HepG2 (cell line): ENCODE data around the gene GPLD1. TPM values are rescaled to one million over a fixed set of nuclear protein-coding genes. Genes with fewer than 3 reads are reported as not detected.

Source experiments
- ARID2 ChIP-seq: sonication (generic); formaldehyde crosslinking; IDR thresholded peaks from 2 replicates; pipeline ENCODE4 v1.8.1; 2022; ENCODE audit warnings: mild to moderate bottlenecking, missing genetic modification reagents, borderline replicate concordance
- E2F1 ChIP-seq: sonication (generic); formaldehyde crosslinking; IDR thresholded peaks from 2 replicates; pipeline ENCODE4 v1.5.0; 2020; ENCODE audit warnings: missing genetic modification reagents
- HIVEP1 ChIP-seq: sonication (generic); formaldehyde crosslinking; IDR thresholded peaks from 2 replicates; pipeline ENCODE4 v1.4.0; 2020; ENCODE audit warnings: mild to moderate bottlenecking, missing genetic modification reagents
- HNF1A ChIP-seq, 2 experiments: sonication (generic) in 1 of 2; formaldehyde crosslinking in 1 of 2; IDR thresholded peaks; 2 replicates each; pipeline versions ENCODE4 v1.4.0 to v1.6.1; 2016 to 2020; ENCODE audit warnings: borderline replicate concordance in 1 of 2, low read depth in 1 of 2, mild to moderate bottlenecking in 1 of 2, missing genetic modification reagents in 1 of 2
- ISX ChIP-seq: sonication (generic); formaldehyde crosslinking; conservative IDR thresholded peaks from 2 replicates; pipeline ENCODE4 v1.5.0; 2020; ENCODE audit warnings: missing genetic modification reagents
- JUNB ChIP-seq: sonication (generic); formaldehyde crosslinking; IDR thresholded peaks from 2 replicates; pipeline ENCODE4 v1.8.0; 2022; ENCODE audit warnings: missing genetic modification reagents, mild to moderate bottlenecking, borderline replicate concordance
- KLF9 ChIP-seq: IDR thresholded peaks from 2 replicates; pipeline ENCODE4 v1.6.1; 2016; ENCODE audit warnings: low read depth
- MATR3 ChIP-seq: sonication (generic); formaldehyde crosslinking; IDR thresholded peaks from 2 replicates; pipeline ENCODE4 v1.4.0; 2020; ENCODE audit warnings: missing genetic modification reagents
- MED13 ChIP-seq: sonication (generic); formaldehyde crosslinking; IDR thresholded peaks from 2 replicates; pipeline ENCODE4 v1.5.0; 2020; ENCODE audit warnings: missing genetic modification reagents
- SRSF4 ChIP-seq: fragments of 200-400 bp; formaldehyde crosslinking; IDR thresholded peaks from one replicate; pipeline ENCODE4 v1.6.1; 2018; ENCODE audit warnings: mild to moderate bottlenecking, low read depth, low read length, moderate library complexity; ENCODE audit not compliant: poor library complexity, severe bottlenecking
- STAT6 ChIP-seq: sonication (generic); formaldehyde crosslinking; IDR thresholded peaks from 2 replicates; pipeline ENCODE4 v1.4.0; 2020; ENCODE audit warnings: missing genetic modification reagents, mild to moderate bottlenecking, borderline replicate concordance
- ZFX ChIP-seq: sonication (generic); formaldehyde crosslinking; IDR thresholded peaks from 2 replicates; pipeline ENCODE4 v1.4.0; 2020; ENCODE audit warnings: mild to moderate bottlenecking, low read depth, missing genetic modification reagents, moderate library complexity
- ZMYM4 ChIP-seq: sonication (generic); formaldehyde crosslinking; IDR thresholded peaks from 2 replicates; pipeline ENCODE4 v1.8.1; 2023; ENCODE audit warnings: mild to moderate bottlenecking, missing genetic modification reagents
- ZNF180 ChIP-seq: sonication (generic); formaldehyde crosslinking; IDR thresholded peaks from 2 replicates; pipeline ENCODE4 v1.4.0; 2020; ENCODE audit warnings: low read depth, missing genetic modification reagents, borderline replicate concordance
- ZNF251 ChIP-seq: sonication (generic); formaldehyde crosslinking; IDR thresholded peaks from 2 replicates; pipeline ENCODE4 v1.9.0; 2021; ENCODE audit warnings: mild to moderate bottlenecking, missing genetic modification reagents
- ZNF253 ChIP-seq: sonication (generic); formaldehyde crosslinking; IDR thresholded peaks from 2 replicates; pipeline ENCODE4 v1.8.0; 2022; ENCODE audit warnings: mild to moderate bottlenecking, missing genetic modification reagents, borderline replicate concordance
- ZNF460 ChIP-seq: sonication (generic); formaldehyde crosslinking; IDR thresholded peaks from 2 replicates; pipeline ENCODE4 v1.5.1; 2020; ENCODE audit warnings: missing genetic modification reagents, mild to moderate bottlenecking, borderline replicate concordance
- ZNF7 ChIP-seq: IDR thresholded peaks from 2 replicates; pipeline ENCODE4 v1.6.1; 2016; ENCODE audit warnings: missing biosample characterization, missing genetic modification reagents
- polyA plus RNA-seq, 8 experiments: library from polyadenylated mRNA; depleted of rRNA in 3 of 8; stranded (reverse) in 7 of 8; unstranded in 1 of 8; fragments of >200 nt; fragmentation: Illumina TruSeq in 4 of 8; extraction: Trizol in 4 of 8; gene quantifications; 2 replicates each; pipeline versions ENCODE4 v1.2.1 to v1.2.3, GENCODE V29; 2011 to 2016; ENCODE audit warnings: low read depth in 4 of 8, missing spikeins in 1 of 8, mixed read lengths in 1 of 8; ENCODE audit not compliant: insufficient read depth in 1 of 8
- total RNA-seq, 5 experiments: library from RNA; depleted of rRNA; stranded (reverse); fragments of >200 nt; fragmentation: Illumina TruSeq; extraction: Trizol; gene quantifications; 2 replicates each; pipeline ENCODE4 v1.2.3, GENCODE V29; 2016; ENCODE audit warnings: low read depth in 1 of 5
- TF ChIP-seq, protein P1 (sequence below): sonication (generic); formaldehyde crosslinking; IDR thresholded peaks from 2 replicates; pipeline ENCODE4 v1.5.0; 2020; ENCODE audit warnings: missing genetic modification reagents

Gene GPLD1
- total and polyA plus RNA-seq, 2 of the 13 experiments (the other 11 are each of a cell fraction or from before 2014, with no cell fraction given): 6.2 to 7.6 TPM

- 0 out of 2 replicates have a peak, but pooled peaks have one; percentile 72 for TF ChIP-seq STAT6 (CRISPR knock-in tag)
- TF ChIP-seq ZNF251: no peak
- TF ChIP-seq MED13 (CRISPR knock-in tag): no peak
- TF ChIP-seq, protein P1, sequence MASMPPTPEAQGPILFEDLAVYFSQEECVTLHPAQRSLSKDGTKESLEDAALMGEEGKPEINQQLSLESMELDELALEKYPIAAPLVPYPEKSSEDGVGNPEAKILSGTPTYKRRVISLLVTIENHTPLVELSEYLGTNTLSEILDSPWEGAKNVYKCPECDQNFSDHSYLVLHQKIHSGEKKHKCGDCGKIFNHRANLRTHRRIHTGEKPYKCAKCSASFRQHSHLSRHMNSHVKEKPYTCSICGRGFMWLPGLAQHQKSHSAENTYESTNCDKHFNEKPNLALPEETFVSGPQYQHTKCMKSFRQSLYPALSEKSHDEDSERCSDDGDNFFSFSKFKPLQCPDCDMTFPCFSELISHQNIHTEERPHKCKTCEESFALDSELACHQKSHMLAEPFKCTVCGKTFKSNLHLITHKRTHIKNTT (CRISPR knock-in tag): no peak
- TF ChIP-seq E2F1: no peak
- 0 out of 2 replicates have a peak, but pooled peaks have one; percentile 29 for TF ChIP-seq HIVEP1 (CRISPR knock-in tag)
- peak; percentile 50 for TF ChIP-seq ZFX
- TF ChIP-seq SRSF4: no peak
- no peak for TF ChIP-seq ARID2
- TF ChIP-seq ZNF253: no peak
- no peak for TF ChIP-seq MATR3
- TF ChIP-seq ZNF460 (CRISPR knock-in tag): no peak
- no peak for TF ChIP-seq ZNF180 (CRISPR knock-in tag)
- TF ChIP-seq KLF9 (CRISPR knock-in tag): peak; percentile 65; the same call in 1 of the 2 replicates
- TF ChIP-seq HNF1A (IDR thresholded peaks at IDR 0.05; ENCODE audit: low read depth): peak; percentile 34; the same call in 1 of the 2 replicates
- TF ChIP-seq HNF1A (CRISPR knock-in tag; IDR thresholded peaks at IDR 0.05; ENCODE audit: borderline replicate concordance): peak; percentile 69; the same call in 1 of the 2 replicates
- TF ChIP-seq ZMYM4 (CRISPR knock-in tag): peak; percentile 87
- TF ChIP-seq JUNB (CRISPR knock-in tag): no peak
- no peak for TF ChIP-seq ZNF7 (CRISPR knock-in tag)
- TF ChIP-seq ISX (CRISPR knock-in tag): no peak
Observed at GRCh38 chr6:24504649-24505586, 15.5 kb upstream of the GPLD1 start (continued).
